IPS DF 4.7 (cell line): ENCODE data around the gene HPS4.
"Not testable (repeated sequence)": the region's sequence is repeated elsewhere in the genome, so short reads cannot be mapped to it uniquely, and the experiment has no call there.

Experiments used
- DNase-seq: peaks from one replicate; pipeline ENCODE4 v3.0.0-alpha.2; 2013; ENCODE audit warnings: low spot score; ENCODE audit errors: extremely low read depth

The HPS4 gene

DNA sequence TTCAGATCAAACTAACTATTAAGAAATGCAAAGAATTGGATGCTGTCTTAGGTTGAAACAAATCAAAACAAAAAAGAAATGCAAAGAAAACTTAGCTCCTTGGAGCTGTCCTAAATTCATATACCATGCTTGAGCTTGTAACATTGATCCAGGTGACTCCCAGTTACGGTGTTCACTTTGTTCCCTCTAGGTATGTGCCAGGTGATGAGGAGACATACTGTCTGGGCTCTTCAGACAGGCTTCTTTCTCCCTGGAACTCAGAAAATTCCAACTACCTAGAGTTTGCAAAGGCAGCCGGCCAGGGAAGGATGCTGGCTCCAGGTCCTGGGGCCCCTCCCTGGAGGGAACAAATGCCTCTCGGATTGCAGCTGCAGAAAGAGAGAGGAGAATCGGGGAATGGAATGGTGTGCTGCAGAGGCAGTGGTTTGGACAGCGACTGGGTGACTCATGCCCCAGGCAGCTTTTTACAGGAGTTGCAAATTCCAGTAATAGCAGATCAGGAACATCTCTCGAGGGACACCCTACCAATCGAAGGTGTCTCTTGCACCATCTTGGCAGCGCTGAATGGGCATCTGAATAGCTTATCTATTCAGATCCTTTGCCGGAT, 66.8 kb downstream of the HPS4 start:
- no peak for DNase-seq

DNA sequence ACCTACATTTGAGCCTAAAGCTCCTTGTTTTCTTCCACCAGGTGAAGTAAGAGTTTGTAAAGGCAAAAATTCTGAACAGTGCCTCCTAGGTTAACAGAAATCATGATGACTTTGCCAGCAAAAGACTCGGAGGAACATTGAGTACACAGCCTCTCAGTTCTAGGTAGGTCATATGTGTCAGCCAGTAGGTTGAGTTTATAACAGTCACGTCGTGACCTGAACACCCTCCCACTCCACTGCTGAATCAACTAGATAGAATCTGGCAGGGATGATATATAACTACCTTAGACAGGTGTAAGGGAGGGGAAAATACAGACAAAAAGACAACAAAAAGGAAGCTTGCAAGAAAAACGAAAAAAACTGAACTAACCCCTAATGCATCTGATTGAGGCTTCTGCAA, 67.3 kb downstream of the HPS4 start:
- no peak for DNase-seq

- DNase-seq: no peak
Measured at GRCh38 chr22:26414347-26414746, 69.2 kb downstream of the HPS4 start.

DNA sequence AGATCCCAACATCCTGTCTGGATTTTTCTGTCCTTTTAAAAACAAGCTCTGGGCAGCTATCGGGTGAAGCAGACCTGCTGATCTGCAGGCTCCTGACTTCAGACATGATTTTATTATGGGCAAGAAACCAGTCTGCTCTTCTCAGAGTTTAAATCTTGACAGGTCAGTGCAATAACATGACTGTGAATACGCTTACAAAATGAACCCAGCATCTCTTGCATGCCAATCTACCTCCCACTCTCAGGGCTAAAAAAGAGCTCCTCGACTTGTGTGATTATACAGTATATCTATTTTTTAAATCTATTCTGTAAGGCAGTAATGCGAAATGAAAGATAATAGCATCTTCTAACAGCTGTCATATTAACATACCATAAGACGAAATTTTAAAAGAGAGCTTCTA, 73.2 kb downstream of the HPS4 start:
- DNase-seq: no peak

GRCh38 chr22:26409719-26410335, 73.8 kb downstream of the HPS4 start:
- no peak for DNase-seq

- not testable (repeated sequence) for DNase-seq
Measured at GRCh38 chr22:26408562-26409220, 74.9 kb downstream of the HPS4 start.

GRCh38 chr22:26406118-26406517, 77.5 kb downstream of the HPS4 start:
- no peak for DNase-seq

GRCh38 chr22:26404851-26405421, 78.6 kb downstream of the HPS4 start:
- DNase-seq: no peak

DNA sequence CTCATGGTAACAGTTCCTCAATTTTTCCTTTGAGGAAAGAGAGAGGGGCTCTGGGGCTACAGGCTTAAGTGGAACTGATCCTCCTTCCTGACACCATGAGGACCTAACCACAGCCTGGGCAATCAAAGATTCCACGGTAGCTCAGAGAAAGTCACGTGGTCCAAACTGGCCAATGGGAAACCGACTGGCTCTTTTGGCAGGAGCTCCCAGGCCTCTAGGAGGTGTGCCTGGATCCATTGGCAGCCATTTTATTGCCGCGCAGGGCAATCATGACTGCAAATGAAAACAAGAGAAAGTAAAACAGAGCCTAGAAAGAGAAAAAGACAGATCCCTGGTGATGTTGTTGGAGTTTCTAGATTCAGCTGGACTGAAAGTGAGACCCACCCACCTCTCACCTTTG, 81.9 kb downstream of the HPS4 start:
- DNase-seq: no peak
